GOT3 (cell line): ENCODE results near the gene DAP.
"Not testable (repeated sequence)": the region's sequence is repeated elsewhere in the genome, so short reads cannot be mapped to it uniquely, and the experiment has no call there.

Experiments used
- DNase-seq: peaks from one replicate; lab custom pipeline; 2025; ENCODE audit warnings: mixed read lengths; lab: John Stamatoyannopoulos, UW

DAP gene

DNA sequence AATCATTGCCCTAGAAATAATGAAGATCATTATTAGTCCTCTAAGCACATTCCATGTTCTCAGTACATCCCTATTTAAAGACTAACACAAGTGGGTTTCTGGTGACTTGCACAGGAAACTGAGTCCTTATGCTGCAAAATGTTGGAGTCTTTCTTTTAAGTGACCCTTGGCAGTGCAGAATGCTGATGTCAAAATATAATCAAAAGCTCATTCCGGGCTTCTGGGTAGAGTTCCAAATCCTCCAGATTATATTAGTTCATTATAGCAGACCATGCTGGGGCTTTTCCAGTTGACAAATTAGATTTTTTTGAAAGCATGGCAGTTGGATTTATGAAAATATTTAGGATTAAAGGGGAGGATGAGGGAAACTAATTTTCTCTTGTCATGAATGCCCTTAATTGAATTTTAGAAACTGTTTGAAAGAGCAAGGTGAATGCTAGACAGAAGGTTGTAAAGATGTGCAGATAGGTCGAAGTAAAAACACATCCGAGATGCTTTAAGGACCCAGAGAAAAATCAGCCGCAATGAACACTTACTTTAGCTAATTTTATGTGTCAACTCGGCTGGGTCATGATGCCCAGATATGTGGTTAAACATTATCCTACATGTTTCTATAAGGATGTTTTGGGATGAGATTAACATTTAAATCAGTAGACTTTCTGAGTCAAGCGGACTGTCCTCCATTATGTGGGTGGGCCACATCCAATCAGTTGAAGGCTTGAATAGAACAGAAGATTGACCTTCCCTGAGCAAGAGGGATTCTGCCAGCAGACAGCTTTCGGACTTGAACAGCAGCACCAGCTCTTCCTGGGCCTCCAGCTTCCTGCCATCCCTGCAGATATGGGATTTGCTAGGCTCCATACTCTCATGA, 88.7 kb downstream of the DAP start:
- DNase-seq, result no peak

DNA sequence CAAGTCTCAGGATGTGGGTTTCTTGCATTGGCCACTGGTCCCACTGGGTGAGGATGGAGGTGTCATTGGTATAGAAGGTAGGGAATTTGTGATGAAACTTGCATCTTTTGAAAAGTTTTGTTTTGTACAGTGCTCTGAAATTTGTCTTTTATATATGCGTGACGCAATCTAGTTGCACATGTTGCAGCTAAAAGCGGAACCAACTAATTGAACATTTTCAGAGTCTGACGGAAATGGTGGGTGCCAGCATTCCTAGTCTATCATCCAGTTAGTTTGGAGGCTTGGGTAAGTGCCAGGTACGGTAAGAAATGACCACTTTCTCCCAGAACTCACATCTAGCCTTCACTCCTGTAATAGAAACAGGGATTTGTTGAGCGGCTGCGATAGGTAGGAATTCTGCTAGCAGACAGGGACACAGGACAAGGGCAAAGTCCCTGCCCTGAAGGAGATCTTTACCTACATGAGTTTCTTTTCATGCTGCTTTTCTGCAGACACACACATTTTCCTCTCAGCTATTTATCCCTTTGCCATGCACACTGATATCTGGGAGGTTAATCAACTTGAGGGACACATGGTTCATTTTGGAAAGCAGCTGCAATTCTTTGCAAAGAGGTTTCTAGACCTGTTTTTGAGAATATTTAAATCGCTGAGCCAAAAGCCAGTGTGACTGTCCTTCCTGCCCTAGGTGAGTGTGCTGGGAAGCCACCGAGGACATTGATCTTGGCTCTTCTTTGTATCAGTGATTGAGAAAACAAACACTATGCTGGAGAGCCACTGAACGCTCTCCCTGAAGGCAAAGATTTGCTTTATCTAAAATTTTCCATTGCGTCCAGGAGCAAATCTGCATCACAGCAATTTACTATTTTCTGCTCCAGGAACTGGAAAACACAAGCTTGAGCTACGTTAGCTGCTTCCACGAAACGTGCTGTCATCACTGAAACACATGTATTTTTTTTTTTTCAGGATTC, 89.7 kb downstream of the DAP start:
- no peak for DNase-seq

GRCh38 chr5:10669983-10670382, 91.1 kb downstream of the DAP start:
- DNase-seq, result no peak

DNA sequence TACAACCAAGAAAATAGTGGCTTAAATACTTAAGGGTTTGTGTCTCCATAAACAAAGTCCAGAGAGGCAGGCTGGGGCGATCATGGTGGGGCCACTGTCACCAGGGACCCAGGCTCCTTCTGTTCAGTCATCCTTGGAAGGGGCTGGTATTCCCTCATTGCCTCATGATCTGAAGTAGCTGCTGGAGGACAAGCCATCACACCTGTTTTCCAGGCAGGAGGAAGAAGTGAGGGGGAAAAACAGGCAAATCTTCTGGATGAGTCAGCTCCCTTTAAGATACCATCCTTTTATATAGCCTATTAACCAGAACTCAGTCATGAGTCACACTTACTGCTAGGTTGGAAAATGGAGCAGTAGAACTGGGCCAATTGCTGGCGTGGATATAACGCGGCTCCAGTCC, 92.3 kb downstream of the DAP start:
- no peak for DNase-seq

GRCh38 chr5:10667431-10668057, 93.5 kb downstream of the DAP start:
- DNase-seq, result no peak

GRCh38 chr5:10666531-10667299, 94.3 kb downstream of the DAP start:
- DNase-seq, result no peak

- DNase-seq, result no peak
Measured at GRCh38 chr5:10665799-10666198, 95.2 kb downstream of the DAP start.

- DNase-seq, result not testable (repeated sequence)
Measured at GRCh38 chr5:10664180-10664769, 96.8 kb downstream of the DAP start.

DNA sequence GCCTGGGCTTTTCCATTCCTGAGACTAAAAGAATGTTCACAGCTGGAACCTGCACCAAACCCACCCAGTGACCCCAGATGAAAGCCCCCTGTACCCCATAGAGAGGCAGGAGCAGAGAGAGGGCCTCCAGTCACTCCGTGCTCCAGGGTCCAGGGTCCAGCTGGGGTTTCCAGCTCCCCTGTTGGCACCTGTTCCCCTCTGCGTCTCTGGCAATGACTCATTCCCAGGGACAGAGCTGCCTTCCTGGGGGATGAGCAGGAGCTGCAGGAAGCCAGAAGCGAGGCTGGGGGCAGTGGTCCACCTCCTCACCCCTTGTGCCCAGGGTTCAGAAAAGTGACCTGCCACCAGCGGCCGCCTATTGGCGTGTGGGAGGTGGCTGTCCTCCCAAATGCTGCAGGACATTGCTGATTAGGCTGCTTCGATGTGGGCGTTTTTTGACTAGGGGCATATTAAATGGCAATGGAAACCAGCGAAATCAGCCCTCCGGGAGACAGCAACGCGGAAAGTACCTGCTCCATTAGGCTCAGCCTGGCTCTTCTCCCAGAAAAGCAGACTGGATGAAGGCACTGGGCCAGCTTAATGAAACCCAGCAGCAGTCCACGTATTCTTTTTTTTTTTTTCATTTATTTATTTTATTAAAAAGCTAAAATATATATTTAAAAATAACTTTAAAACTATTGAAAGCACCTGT, 97.4 kb downstream of the DAP start:
- no peak for DNase-seq

DNA sequence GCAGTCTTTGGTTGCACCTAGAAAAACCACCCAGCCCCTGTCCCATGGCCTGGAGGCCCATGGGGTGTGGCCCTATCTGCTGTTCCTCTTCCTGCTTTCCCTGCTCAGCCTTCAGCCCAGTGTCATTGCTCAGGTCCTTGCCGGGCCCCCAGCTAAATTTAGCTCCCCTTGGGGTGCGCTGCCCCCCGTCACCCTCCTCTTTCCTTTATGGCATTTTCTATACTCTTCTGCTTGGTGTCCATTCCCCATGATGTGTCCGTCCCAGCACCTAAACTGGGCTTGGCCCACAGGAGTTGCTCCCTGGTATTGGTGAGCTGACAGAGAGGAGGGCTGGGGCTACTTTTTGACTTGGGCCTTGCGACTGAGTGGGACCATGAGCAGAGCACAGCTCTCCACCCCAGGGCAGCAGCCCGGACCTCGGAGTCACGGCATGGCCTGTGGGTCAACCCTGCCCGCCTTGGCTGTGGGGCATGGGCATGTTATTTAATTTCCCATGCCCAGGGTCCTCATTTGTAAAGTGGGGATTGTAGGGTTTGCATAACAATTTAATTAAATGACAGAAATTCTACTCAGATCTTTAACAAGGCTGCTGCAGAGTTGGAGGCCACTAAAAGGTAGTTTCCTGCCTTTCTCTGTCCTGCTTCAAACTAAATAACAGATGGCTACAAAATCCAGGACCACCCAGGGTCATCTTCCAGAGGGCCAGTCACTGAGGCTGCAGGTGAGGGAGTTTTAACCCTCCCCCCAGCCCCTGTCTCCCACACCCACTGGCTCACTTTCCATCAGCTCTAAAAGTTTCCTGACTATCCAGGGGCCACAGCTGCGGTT, 98.2 kb downstream of the DAP start:
- no peak for DNase-seq

- DNase-seq, result no peak
Measured at GRCh38 chr5:10662083-10662482, 99.0 kb downstream of the DAP start.

DNA sequence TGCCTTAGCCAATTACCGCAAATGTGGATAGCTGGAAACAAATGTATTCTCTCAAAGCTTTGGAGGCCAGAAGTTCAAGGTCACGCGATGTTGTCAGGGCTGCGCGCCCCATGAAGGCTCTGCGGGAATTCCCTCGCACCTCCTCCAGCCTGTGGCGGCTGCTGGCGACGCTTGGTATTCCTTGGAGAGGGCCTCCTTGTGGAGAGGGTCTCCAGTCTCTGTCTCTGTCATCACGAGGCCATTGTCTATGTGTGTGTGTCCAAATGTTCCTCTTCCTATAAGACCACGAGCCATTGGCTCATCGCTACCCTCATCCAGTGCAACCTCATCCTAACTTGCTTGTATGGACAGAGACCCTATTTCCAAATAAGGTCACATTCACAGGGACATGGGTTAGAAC, 99.6 kb downstream of the DAP start:
- DNase-seq, result no peak

DNA sequence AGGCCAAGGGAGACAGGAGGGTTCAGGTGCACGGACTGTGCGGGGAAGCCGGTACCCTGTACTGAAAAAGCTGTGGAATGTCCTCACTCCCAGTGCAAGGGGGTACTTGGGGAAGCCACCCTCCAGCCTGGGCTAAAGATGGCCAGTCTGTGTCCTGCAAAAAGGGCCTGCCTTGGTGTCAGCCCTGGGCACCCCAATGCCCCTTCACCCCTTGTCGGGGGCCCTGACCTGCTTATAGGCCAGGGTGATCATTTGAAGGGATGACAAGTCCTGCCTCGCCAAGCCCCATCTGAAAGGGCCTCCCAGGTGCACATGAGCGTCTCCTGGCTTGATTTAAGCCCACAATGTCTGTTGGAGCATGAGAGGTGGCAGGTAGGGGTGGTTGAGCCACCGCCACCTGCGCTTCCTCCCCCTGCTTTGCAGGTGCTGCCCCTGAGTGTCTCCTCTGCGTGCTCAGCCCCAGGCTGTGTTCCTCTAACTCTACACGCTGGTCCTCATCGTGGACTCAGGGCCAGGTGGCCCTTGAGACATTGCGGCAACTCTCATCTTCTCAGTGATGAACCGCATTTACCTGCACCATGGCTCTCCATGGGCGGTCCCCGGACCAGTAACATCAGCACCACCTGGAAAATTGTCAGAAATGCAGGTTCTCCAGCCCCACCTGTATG, 100.2 kb downstream of the DAP start:
- no peak for DNase-seq

GRCh38 chr5:10660135-10660534, 100.9 kb downstream of the DAP start:
- DNase-seq, result no peak

DNA sequence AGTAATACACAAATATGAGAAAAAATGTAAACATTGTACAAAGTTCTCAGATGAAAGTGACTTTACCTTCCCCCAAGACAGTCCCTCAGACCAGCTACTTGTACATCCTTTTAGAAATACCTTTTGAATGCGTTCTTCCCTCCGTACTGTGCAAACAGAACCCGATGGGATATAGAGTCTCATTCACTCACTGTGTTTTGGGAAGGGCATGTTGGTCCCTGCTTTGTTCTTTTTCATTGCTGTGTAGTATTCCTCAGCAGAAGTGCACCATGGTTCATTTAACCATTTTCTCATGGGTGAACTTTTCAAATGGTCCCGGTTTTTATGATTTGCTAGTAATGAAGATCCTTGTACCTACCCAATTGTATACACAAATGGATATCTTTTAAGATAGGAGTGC, 102.8 kb downstream of the DAP start:
- no peak for DNase-seq

DNA sequence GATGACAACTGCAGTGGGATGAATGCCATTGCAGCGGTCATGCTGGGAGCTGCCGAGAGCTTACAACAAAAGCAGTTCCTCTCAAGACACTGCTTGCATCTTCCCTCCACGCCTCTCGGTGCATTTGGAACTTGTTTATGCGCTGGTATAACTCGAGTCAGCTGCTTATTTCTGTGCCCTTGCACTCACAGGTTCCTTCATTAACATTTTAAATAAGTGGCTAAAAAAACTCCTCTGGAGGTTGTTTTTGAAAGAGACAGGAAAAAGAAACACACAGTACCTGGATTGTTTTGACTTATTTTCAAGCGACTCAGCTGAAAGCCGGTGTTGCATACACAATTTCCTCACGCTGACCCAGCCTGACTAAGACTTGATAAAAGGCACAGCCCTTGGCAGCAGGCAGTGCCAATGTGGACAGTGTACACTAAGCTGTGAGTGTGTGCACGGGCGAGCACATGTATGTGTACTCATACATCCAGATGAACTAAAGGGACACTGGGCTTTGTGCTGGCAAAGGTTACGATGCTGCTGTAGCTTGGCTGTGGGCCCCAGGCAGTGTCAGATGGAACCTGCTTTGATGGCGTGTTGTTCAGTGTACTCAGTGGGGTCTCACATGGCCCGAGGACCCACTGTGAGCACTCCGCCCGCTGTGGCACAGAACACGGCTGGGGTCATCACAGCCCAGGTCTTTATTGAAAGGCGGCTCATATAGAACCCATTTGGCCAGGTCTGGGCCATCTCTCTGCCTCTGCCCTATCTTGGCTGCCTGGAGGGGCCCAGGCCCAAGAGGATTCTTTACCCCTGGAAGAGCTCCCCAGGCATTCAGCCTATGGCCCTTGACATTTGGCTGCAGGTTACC, 104.8 kb downstream of the DAP start:
- no peak for DNase-seq

DNA sequence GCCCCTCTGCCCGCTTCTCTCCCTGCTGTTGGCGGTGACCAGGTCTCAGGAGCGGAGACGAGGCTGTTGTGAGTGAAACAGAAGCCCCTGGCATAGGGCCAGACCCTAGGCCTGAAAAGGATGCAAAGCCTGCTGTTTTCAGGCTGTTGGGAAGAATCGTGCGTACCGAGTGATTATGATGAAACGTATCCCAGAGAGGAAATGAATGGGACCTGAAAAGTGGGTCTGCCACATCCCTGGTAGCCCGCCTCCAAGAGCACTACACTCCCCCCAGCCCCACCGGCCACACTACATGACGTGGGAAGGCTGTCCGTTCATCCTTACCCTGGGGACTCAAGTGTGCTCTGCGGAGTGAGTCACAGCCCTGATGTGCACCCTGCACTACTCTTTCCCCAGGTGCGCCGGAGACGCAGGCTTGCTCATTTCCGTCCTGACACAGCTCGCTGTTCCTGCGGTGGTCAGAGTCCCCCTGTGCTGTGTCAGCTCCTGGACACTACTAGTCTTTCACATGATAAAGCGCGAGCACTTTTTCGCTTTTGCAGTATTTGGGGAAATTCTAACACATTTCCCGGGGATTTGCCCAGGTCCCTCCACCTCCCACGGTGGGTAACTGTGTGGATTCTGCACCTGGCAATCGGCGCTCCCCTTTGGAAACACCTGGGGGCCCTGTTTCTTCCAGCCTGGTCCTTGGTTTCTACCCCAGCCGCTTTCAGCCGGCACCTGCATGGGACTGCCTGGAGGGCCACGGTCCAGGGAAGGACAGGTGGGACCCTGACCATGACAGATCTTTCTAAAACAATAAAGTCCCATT, 105.7 kb downstream of the DAP start:
- no peak for DNase-seq
